Loucy (cell line): ENCODE data around the gene STXBP3.

Experiments used
- H2AFZ ChIP-seq: fragments of 200-600 bp; sonication (generic); 2 replicates; pipeline ENCODE4 v1.6.0; 2016; ENCODE audit warnings: antibody characterized with exemption, mild to moderate bottlenecking, low read length, moderate library complexity
- H3F3A ChIP-seq: fragments of 200-600 bp; 2 replicates; pipeline ENCODE4 v1.6.0; 2016; ENCODE audit warnings: antibody characterized with exemption, low read depth, mild to moderate bottlenecking
- H3K27me3 ChIP-seq: fragments of 200-600 bp; sonication (generic); 2 replicates; pipeline ENCODE4 v1.6.1; 2014; ENCODE audit warnings: low read length, mild to moderate bottlenecking; ENCODE audit not compliant: insufficient read depth, poor library complexity, severe bottlenecking
- H3K36me3 ChIP-seq: fragments of 200-600 bp; sonication (generic); 2 replicates; pipeline ENCODE4 v1.6.1; 2016; ENCODE audit warnings: low read length; ENCODE audit not compliant: insufficient read depth
- H3K4me1 ChIP-seq: fragments of 200-600 bp; sonication (generic); 2 replicates; pipeline ENCODE4 v1.5.1; 2014; ENCODE audit warnings: low read length, mild to moderate bottlenecking; ENCODE audit not compliant: insufficient read depth, poor library complexity, severe bottlenecking
- H3K4me2 ChIP-seq: fragments of 200-600 bp; sonication (generic); 2 replicates; pipeline ENCODE4 v1.6.0; 2014; ENCODE audit warnings: antibody characterized with exemption, low read length, low read depth, mild to moderate bottlenecking; ENCODE audit not compliant: poor library complexity, severe bottlenecking
- H3K4me3 ChIP-seq: fragments of 200-600 bp; sonication (generic); 2 replicates; pipeline ENCODE4 v1.5.1; 2014; ENCODE audit warnings: low read length, mild to moderate bottlenecking, mixed read lengths; ENCODE audit not compliant: poor library complexity, severe bottlenecking
- H3K79me2 ChIP-seq: fragments of 200-600 bp; sonication (generic); 2 replicates; pipeline ENCODE4 v1.6.1; 2014; ENCODE audit warnings: low read length; ENCODE audit not compliant: insufficient read depth
- H3K9ac ChIP-seq: fragments of 200-600 bp; sonication (generic); 2 replicates; pipeline ENCODE4 v1.6.0; 2014; ENCODE audit warnings: mild to moderate bottlenecking, low read depth, low read length, moderate library complexity; ENCODE audit not compliant: poor library complexity, severe bottlenecking
- H3K9me2 ChIP-seq: fragments of 200-600 bp; sonication (generic); replicated peaks from 2 replicates; pipeline ENCODE4 v1.6.1; 2016; ENCODE audit warnings: low read depth, low read length, mixed read lengths
- H3K9me3 ChIP-seq: fragments of 200-600 bp; sonication (generic); 2 replicates; pipeline ENCODE4 v1.6.1; 2014; ENCODE audit warnings: mild to moderate bottlenecking, antibody characterized with exemption, low read length, low read depth; ENCODE audit not compliant: insufficient read depth
- H4K20me1 ChIP-seq: fragments of 200-600 bp; sonication (generic); 2 replicates; pipeline ENCODE4 v1.6.0; 2014; ENCODE audit warnings: antibody characterized with exemption, low read length, mild to moderate bottlenecking; ENCODE audit not compliant: insufficient read depth, poor library complexity, severe bottlenecking
- CTCF ChIP-seq: fragments of 200-600 bp; sonication (generic); conservative IDR thresholded peaks from 2 replicates; pipeline ENCODE4 v1.5.1; 2014; ENCODE audit warnings: mild to moderate bottlenecking, antibody characterized with exemption, low read length
- EZH2phosphoT487 ChIP-seq: fragments of 200-600 bp; IDR thresholded peaks from 2 replicates; pipeline ENCODE4 v1.6.1; 2018; ENCODE audit warnings: antibody characterized with exemption, mild to moderate bottlenecking, moderate library complexity, borderline replicate concordance

STXBP3 gene

DNA sequence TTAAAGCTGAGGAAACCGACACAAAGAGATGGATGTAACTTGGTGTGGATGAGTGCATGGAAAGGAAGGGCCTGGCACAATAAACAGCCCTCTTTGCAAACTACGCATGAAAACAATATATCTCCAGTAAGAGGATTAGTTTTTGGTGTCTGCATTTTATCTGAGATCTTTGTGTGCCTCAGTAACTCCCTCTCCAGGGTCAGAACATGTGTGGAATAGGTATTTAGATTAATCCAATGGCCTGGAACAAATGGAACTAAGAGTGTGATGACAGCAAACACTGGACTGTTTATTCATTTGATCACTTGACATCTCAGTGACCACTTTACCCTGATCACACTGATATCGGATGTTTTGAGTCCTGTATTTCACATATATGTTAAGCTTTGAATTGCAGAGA, 65.1 kb downstream of the STXBP3 start:
- no peaks in the 10 kb centered on the region for H3K9me3 ChIP-seq
- H3K9me2 ChIP-seq: no peaks in the 10 kb centered on the region
- H3K9ac ChIP-seq: no peak overlapping the region
- H2AFZ ChIP-seq: no peak overlapping the region
- no peaks in the 10 kb centered on the region for H4K20me1 ChIP-seq
- no peak overlapping the region for H3K4me2 ChIP-seq
- H3K27me3 ChIP-seq: no peaks in the 10 kb centered on the region
- no peaks in the 10 kb centered on the region for H3K79me2 ChIP-seq
- peaks cover 4% of the 10 kb centered on the region for H3K4me1 ChIP-seq
- no peaks in the 10 kb centered on the region for H3F3A ChIP-seq
- no peak for TF ChIP-seq EZH2phosphoT487
- no peak for TF ChIP-seq CTCF
- peaks cover 19% of the 10 kb centered on the region; the same call in 1 of the 2 replicates for H3K36me3 ChIP-seq
- H3K4me3 ChIP-seq: no peak overlapping the region

DNA sequence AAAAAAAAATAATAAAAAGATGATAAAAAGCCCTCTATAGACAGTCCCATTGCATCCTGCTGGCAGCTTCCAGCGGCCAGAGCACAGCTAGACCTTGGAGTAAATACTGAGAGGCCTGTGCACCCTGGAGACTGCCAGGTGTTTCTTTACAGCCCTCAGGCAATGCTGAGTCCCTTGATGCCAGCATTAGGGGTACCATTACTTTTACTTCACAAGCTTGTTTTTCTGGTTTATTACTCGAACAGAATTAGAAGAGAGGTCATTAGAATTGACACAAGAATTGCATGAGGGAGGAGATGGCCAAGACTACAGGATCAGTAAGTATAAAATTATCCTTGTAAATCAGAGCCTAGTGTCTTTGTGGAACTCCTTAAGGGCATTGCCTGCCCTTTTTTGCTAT, 66.9 kb downstream of the STXBP3 start:
- Histone ChIP-seq H3K79me2 (no peaks in the 10 kb centered on the region), H4K20me1 (no peaks in the 10 kb centered on the region), H2AFZ (no peak overlapping the region), H3K4me1 (peaks cover 4% of the 10 kb centered on the region), H3K9me3 (no peaks in the 10 kb centered on the region), H3K27me3 (no peaks in the 10 kb centered on the region), H3K4me2 (no peak overlapping the region), H3K9ac (no peak overlapping the region), H3F3A (no peaks in the 10 kb centered on the region), H3K4me3 (no peak overlapping the region), H3K36me3 (peaks cover 10% of the 10 kb centered on the region; the same call in 1 of the 2 replicates), H3K9me2 (no peaks in the 10 kb centered on the region)
- no peak for TF ChIP-seq CTCF
- TF ChIP-seq EZH2phosphoT487: no peak

DNA sequence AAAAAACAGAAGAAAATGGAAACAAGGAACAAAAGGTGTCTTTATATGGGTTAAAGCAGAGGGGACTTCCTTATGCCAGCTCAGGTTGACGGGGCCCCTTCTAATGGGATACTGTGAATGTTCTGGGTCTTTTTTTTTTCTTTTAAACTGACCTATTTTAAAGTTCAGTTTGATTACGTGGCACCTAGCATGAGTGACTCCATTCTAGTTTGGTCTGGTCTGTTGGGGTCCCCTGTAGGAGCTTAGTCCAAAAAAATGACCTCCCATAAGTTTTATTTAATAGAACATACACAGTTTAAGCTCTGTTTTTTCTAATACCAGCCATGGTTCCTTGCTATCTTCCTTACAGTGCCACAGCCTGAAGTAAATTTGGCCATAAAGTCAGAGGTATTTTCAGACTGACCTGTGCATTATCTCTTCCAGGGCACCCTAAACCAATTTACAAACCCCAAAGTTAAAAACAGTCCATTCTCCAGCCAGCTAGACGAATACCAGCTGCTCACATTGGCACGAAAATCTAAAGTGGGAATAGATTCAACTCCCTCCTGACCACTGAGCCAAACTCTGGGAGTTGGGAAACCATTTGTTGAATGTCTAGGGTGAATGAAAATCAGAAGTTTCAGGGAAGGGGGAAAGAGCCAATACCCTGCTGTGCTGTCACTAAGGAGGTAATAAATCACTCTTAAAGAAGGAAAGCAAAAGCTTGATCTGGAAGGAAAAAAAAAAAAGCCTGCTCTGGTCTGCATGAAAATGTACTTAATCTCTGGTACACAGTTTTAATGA, 68.1 kb downstream of the STXBP3 start:
- Histone ChIP-seq H3K9me2 (no peaks in the 10 kb centered on the region), H3K4me3 (no peak overlapping the region), H3K4me2 (no peak overlapping the region), H2AFZ (no peak overlapping the region), H3K27me3 (no peaks in the 10 kb centered on the region), H3K36me3 (peaks cover 2% of the 10 kb centered on the region; the same call in 1 of the 2 replicates), H3K9me3 (no peaks in the 10 kb centered on the region), H4K20me1 (no peaks in the 10 kb centered on the region), H3K9ac (no peak overlapping the region), H3K4me1 (peaks cover 4% of the 10 kb centered on the region), H3F3A (no peaks in the 10 kb centered on the region), H3K79me2 (no peaks in the 10 kb centered on the region)
- TF ChIP-seq CTCF (no peak), EZH2phosphoT487 (no peak)
